ENCODE measurements around the gene HLA-DPB1.
"Not testable (repeated sequence)": the region's sequence is repeated elsewhere in the genome, so short reads cannot be mapped to it uniquely, and the experiment has no call there.

The HLA-DPB1 gene

DNA sequence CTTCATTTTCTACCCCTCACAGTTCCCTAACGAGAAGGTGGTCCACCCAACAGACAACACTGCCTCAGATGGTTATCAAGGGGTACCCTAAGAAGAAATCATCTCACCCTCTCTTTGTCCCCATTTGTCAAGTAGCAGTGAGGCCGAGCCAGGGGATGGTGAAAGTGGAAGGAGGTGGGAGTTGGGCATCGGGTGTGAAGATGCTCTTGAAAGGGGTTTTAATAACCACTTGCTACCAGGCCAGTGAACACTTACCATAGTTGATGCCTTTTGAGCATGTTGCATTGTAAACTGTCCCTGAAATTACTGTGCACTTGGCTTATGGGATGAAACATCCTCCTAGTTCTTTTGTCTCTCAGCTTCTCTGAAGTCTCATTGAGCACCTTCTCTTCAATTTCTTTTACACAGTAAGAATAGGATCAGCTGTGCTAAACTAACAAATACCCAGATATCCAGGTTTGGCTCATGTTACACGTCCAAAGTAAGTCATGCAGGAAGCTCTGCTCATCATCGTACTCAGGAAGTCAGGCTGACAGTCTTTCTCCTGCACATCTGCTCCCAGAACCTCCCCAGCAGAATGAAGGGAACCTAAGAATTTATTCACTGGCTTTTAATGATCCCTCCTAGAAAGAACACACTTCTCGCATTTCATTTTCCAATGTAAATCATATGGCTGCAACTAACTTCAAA lies 13.3 kb downstream of the HLA-DPB1 start:
- TF ChIP-seq, protein P1, sequence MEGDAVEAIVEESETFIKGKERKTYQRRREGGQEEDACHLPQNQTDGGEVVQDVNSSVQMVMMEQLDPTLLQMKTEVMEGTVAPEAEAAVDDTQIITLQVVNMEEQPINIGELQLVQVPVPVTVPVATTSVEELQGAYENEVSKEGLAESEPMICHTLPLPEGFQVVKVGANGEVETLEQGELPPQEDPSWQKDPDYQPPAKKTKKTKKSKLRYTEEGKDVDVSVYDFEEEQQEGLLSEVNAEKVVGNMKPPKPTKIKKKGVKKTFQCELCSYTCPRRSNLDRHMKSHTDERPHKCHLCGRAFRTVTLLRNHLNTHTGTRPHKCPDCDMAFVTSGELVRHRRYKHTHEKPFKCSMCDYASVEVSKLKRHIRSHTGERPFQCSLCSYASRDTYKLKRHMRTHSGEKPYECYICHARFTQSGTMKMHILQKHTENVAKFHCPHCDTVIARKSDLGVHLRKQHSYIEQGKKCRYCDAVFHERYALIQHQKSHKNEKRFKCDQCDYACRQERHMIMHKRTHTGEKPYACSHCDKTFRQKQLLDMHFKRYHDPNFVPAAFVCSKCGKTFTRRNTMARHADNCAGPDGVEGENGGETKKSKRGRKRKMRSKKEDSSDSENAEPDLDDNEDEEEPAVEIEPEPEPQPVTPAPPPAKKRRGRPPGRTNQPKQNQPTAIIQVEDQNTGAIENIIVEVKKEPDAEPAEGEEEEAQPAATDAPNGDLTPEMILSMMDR (IDR thresholded peaks at IDR 0.05; ENCODE audit: insufficient read depth, low read length, missing control alignments), result no peak
- no peak for DNase-seq (ENCODE audit: low read depth, low spot score)
- ChIA-PET POLR2A (no interaction called here), CTCF (interaction anchor here (0.8 to 2.2 kb wide), 4 partner anchors 9 to 74 kb away, joined by 3 to 8 read pairs (median 3); no protein-coding TSS in a partner anchor)
- no peak overlapping the region for H3K4me3 ChIP-seq (ENCODE audit: low read depth, low read length)

DNA sequence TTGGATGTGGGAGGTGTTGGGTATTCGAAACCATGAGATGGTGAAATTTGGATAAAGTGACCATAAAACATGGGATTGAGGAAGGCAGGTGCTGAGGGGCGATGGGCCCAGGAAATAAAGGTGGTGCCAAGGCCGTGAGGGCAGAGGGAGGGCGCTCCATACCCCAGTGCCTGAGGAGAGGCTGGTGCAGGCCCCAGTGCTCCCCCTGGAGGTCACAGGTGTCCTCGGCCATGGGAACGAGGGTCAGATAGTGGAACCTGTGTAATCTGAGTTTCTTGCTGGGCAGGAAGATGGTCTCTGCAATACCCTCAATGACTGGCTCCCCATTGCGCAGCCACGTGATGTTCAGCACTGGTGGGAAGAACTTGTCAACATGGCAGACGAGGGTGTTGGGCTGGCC lies 16.2 kb downstream of the HLA-DPB1 start:
- DNase-seq (ENCODE audit: low read depth, low spot score), result no peak
- TF ChIP-seq, protein P1 (IDR thresholded peaks at IDR 0.05; ENCODE audit: insufficient read depth, low read length, missing control alignments), result peak; percentile 11
- ChIA-PET POLR2A (no interaction called here), CTCF (no interaction called here)
- H3K4me3 ChIP-seq (ENCODE audit: low read depth, low read length), result no peak overlapping the region

- H3K4me3 ChIP-seq (ENCODE audit: low read depth, low read length), result no peak overlapping the region
- CTCF ChIA-PET, result no interaction called here
- DNase-seq (ENCODE audit: low read depth, low spot score), result no peak
- TF ChIP-seq, protein P1 (IDR thresholded peaks at IDR 0.05; ENCODE audit: insufficient read depth, low read length, missing control alignments), result no peak
- POLR2A ChIA-PET, result interaction anchor here (0.5 kb wide), 1 partner anchor 120 kb away, joined by 3 read pairs; no protein-coding TSS in a partner anchor
Measured at GRCh38 chr6:33092385-33092784, 16.6 kb downstream of the HLA-DPB1 start.

- TF ChIP-seq, protein P1 (IDR thresholded peaks at IDR 0.05; ENCODE audit: insufficient read depth, low read length, missing control alignments), result no peak
- ChIA-PET CTCF (no interaction called here), POLR2A (no interaction called here)
- H3K4me3 ChIP-seq (ENCODE audit: low read depth, low read length), result no peak overlapping the region
- DNase-seq (ENCODE audit: low read depth, low spot score), result no peak
Measured at GRCh38 chr6:33093855-33094254, 18.1 kb downstream of the HLA-DPB1 start.

DNA sequence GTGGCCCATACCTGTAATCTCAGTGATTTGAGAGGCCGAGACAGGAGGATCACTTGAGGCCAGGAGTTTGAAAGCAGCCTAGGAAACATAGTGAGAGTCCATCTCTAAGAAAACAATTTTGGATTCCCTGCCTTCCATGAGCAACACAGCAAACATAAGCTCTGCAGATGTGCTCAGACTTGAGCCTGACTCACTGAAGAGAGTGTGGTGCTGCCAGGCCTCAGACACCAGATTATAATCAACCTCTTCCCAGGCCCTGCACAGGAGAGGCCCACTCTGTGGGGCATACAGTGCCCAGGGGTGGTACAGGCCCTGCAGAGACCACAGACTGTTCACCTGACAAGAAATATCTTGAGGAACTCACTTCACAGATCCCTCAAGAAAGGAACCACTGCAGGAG lies 19.9 kb downstream of the HLA-DPB1 start:
- ChIA-PET POLR2A (no interaction called here), CTCF (no interaction called here)
- H3K4me3 ChIP-seq (ENCODE audit: low read depth, low read length), result no peak overlapping the region
- DNase-seq (ENCODE audit: low read depth, low spot score), result no peak
- TF ChIP-seq, protein P1 (IDR thresholded peaks at IDR 0.05; ENCODE audit: insufficient read depth, low read length, missing control alignments), result no peak

GRCh38 chr6:33101121-33101737 lies 25.4 kb downstream of the HLA-DPB1 start:
- H3K4me3 ChIP-seq (ENCODE audit: low read depth, low read length); CTCF ChIA-PET; DNase-seq (ENCODE audit: low read depth, low spot score); POLR2A ChIA-PET: not testable (repeated sequence)

GRCh38 chr6:33103776-33104175 lies 28.0 kb downstream of the HLA-DPB1 start:
- no peak for DNase-seq (ENCODE audit: low read depth, low spot score)
- H3K4me3 ChIP-seq (ENCODE audit: low read depth, low read length), result no peak overlapping the region
- TF ChIP-seq, protein P1 (IDR thresholded peaks at IDR 0.05; ENCODE audit: insufficient read depth, low read length, missing control alignments), result no peak
- POLR2A ChIA-PET, result no interaction called here
- CTCF ChIA-PET, result no interaction called here

All from AG04449 (cell line).